Activated CD4-positive, alpha-beta T cell treated with anti-CD3 and anti-CD28 coated beads for 24 hours (primary cell): Measurements from ENCODE around the gene COG7.
"Not testable (repeated sequence)": the region's sequence is repeated elsewhere in the genome, so short reads cannot be mapped to it uniquely, and the experiment has no call there.

Experiments used
- DNase-seq, 2 donors: peaks; one replicate each; pipeline ENCODE4 v3.0.0-alpha.2; 2020; ENCODE audit warnings: low read depth in 2 of 2

The COG7 gene

DNA sequence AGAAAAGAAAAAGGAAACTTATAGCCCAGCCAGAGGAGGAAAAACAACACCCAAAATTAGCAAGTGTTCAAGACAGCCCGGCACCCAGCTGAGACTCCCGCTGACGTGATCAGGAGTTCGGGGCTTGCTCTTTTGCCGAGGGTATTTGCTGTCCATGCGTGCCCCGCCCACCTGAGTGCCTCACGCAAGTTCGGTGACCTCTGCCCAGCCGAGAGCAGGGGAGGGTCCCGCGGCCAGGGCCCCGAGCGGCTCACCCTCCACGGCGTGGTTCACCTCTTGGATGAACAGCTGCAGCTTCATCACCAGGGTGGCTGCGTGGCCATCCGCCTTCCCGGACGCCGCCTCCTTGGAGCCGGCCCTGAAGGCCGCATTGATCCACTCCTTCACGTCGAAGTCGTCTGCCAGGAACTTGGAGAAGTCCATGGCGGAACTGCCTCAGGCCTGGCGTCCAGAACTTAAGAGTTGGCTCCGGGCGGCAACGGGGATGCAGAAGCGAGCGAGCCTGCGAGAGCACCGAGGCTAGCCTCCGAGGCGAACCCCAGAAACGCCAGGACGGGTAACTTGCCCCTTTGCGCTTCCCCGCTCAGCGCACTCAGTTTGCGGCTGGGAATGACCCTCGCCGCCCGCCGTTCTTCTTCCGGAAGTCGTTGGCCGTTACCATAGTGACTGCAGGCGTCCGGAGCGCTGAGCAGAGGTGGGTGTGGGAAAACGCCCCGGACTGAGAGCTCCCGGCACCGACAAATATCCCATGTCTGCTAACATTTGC lies at the start of gene COG7:
Gene COG7, minus strand, starts transcription at position 618 of the 766 bp plus-strand sequence. Its CDS starts 195 bp downstream, at position 423.
- DNase-seq: peak; percentile 72 to 75

DNA sequence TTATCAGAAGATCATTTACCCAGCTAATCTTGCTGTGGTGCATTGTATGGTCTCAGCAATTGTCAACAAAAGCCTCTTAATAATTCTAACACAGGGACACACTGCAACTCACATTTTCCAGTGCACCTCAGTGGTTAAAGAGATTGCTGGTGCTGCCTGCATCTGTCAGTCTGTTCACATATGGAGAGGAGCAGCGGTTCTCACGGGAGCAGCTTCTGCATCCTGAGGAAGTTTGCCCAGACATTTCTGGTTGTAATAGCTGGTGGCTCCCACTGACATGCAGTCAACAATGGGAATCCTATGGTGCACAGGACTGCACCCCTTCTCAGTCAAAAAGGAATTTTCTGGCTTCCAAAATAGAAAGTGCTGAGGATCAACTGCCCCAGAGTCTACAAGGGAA lies 49.5 kb upstream of the COG7 start:
- DNase-seq: no peak

DNA sequence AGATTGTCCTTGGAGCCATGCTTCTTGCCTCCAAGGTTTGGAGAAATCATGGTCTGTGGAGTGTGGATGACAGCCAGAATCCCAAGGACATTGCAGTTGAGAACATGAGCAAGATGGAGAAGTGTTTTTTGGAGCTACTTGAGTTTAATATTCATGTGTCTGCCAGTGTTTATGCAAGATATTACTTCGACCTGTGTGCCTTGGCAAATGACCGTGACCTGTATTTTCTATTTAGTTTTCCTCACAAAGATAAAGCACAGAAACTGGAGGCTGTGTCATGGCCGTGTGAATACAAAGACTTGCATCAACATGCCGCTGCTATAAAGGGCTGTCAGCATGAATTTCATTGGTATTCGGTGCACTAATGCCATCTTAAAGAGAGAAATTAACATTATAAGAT lies 48.3 kb upstream of the COG7 start:
- no peak for DNase-seq

DNA sequence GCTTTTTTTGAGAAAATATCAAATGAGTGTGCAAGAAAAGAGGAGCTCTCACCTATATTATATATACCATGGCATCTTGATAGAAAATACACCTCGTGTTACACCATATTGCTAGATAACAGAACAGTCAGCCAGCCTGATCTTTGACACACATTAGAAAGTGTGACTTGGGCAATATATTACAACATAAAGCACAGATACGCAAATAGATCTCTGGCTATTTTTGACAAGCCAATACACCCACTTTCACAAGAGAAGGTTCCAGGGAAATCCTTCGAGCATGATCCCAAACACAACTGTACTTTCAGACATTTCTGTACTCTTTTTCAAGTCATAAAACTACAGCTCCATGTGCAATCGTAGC lies 47.9 kb upstream of the COG7 start:
- DNase-seq: no peak

DNA sequence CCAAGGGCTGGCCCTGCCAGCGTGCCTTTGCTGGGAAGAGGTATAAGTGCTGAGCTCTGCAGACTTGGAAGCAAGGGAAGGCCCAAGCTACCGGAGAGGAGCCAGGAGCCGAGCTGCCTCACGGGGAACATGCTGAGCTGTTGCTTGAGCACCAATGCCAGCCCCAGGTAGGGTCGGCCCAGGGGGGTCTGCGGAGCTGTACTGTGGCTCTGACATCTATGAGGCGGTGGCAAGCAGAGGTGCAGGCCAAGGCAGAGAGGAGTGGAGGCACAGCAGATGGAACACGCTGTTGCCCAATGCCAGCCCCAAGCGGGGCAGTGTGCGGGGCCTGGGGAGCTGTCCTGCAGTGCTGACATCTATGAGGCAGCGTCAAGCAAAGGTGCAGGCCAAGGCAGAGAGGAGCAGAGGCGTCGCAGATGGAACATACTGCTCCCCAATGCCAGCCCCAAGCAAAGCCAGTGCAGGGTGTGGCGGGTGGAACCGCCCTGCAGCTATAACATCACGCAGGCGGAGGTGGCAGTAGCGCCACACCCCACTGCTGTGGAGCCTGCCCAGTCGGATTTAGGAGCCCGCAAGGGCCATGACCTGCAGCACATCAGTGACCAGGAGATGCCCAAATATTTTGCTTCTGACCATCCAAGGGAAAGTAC lies 47.3 kb upstream of the COG7 start:
- no peak for DNase-seq

DNA sequence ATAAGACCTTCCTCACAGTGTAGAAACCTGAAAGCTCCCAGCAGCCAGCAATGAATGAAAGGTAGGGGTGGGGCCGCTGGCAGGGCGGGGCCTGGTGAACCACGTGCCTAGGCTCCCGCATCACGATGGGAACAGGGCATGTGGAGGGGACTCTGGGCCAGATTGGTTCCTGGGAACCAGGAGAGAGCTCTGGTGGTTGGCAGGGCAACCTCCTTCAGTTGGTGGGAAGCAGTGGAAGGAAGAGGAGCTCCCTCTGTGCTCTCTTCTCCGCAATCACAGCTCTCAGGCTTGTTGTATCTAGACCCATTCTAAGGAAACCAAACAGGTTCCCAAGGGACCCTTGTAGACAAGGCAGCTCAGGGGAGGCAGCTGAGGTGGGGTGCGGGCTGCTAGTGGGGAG lies 46.8 kb upstream of the COG7 start:
- no peak for DNase-seq

DNA sequence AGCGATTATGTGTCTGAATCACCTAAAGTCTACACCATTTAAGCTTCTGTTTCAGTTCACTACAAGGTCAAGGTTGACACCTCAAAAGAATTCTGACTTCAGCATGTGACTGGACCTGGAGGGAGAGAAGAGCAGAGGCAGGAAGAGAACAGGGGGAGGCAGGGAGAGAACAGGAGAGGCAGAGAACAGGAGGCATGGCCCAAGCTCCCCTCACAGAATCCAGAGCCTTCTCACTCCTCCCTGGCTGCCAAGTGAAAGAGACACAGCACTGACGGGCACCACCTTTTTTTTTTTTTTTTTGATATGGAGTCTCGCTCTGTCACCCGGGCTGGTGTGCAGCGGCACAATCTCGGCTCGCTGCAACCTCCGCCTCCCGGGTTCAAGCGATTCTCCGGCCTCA lies 45.9 kb upstream of the COG7 start:
- no peak for DNase-seq

DNA sequence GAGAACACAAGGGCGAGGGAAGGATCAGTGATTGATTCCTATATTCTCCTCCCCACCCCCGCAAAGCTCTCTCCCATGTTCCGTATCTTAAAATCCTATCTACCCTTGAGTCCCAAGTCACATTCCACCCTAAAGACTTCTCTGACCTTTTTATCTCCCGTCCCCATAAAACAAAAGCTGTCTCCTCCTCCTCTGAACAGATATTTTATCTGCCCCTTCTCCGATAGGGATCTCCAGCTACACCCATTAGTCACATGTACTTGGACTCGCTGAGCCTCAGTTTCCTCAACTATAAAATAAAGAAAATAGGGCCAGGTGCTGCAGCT lies 44.5 kb upstream of the COG7 start:
- DNase-seq: no peak

DNA sequence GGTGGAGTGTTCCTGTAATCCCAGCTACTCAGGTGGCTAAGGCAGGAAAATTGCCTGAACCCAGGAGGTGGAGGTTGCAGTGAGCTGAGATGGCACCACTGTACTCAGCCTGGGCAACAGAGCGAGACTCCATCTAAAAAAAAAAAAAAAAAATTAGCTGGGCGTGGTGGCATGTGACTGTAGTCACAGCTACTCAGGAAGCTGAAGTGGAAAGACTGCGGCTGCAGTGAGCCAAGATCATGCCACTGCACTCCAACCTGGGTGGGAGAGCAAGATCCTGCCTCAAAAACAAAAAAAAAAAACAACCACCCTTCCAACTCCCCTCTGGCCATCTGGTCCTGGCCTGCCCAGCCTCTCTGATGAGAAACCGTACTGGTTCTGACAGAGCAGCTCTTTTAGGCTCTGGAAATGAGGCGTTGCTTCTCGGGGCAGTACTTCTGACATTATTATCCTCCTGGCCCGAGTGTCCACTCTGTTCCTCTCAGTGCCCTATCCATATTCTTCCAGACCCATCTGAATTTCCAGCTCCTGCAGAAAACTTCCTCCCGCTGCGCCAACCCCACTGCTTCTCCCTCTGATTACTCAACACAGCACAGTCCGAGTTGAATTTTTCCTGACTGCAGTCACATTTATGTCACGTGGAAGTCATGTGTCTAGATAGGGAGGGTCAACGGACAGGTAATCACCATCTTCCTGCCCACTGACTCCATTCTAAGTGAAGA lies 44.0 kb upstream of the COG7 start:
- DNase-seq: no peak

DNA sequence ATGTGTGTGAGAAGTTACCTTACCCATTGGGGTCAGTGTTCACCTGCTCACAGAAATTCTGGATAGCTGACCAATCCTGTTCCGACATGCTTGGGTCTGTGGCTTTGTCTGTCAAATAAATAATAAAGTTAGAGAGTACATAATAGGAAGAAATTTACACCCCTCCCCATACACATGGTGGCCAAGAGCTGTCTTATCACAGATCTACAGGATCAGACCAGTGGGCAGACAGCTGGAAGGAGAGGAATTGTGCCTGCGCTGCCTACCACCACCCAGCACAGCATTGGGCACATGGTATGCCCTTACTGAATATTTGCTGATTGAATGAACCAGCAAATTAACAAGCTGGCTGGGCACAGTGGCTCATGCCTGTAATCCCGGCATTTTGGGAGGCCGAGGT lies 42.7 kb upstream of the COG7 start:
- no peak for DNase-seq

DNA sequence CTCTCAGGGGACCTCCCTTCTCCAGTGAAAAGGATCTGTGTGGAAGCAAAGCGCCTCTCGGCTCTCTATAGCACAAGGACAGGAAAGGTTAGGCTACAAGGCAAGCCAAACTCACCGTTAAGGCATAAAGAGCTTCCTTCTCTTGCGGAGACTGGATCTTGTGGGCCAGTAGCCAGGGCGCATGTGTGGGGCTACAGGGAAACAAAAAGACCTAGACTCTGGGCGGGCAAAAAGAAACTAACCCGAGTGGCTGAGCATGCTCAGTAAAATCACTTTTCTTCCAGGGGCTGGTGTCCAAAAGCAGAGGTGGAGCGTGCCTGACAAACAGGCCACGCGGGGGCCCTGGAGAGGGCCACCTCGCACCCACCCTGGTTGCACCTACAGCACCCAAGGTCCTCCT lies 41.2 kb upstream of the COG7 start:
- DNase-seq: no peak

DNA sequence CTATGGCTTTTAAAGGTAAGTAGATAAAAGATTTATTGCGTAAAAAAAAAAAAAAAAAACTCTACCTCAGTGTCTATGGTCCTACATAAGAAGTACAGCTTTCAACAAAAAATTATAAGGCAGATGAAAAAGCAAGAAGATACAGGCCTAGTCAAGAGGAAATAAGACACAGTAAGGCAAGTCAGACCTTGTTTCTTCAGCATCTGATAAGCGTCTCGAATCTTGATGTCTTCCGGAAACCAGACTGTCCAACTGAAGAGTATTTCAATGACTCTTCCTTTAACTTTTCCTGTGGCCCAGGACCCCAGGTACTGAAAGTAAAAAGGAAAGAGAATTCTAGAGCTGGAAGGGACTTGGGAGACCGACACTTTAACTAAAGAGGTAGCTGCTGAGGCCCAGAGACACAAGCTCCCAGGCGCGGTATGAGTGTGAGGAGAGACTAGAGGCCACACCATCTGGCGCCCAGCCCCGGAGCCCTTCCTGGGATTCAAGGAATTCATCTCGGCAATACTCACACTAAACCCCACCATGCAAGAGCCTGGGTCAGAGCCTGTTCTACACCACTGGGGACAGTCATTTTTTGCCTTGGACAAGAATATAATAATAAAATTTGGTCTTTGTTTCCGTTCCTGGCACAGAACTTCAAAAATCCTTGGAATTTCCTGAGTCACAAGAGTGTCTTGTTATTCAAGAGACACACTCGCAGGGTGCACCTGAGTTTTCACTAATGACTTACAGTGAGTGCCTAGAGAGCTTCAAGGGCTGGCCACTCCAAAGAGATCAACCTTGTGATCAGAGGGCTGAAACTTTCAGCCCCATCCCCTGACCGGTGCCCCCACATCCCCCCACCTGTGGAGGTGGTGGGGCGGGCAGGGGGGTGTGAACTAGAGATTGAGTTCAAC lies 38.8 kb upstream of the COG7 start:
- no peak for DNase-seq

DNA sequence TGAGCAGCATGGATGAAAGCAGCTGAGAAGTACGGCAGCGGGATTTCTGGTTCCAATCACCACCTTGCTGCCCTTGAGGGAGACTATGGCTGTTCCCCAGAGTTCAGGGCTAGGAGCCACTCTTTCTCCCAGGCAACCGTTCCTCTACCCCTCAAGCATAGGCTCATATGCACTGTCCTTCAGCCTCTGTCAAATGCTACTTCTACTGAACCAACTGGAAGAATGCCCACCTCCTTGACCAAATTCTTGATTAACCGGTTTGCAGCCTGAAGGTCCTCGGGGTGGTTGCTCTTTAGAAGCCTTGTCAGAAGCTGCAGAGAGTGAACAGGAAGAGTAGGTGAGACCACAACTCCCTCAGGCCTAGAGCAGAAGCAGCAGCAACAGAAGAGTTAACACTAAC lies 33.5 kb upstream of the COG7 start:
- DNase-seq: no peak

DNA sequence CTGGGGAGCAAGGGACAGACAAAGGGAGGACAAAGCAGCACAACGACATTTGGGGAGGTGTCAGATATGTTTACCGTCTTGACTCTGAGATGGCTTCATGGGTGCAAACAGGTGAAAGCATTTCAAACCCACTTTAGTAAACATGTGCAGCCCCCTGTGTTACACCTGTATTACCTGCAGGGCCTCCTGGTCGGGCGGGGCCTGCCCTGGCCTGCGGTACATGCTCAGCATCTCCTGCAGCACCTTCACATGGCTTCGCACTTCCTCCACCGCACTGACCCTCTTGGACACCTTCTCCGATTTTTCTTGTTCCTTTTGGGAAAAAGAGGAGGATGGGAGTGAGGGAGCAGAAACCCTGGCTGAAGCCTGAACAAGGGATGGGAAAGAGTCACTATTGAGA lies 32.9 kb upstream of the COG7 start:
- no peak for DNase-seq

DNA sequence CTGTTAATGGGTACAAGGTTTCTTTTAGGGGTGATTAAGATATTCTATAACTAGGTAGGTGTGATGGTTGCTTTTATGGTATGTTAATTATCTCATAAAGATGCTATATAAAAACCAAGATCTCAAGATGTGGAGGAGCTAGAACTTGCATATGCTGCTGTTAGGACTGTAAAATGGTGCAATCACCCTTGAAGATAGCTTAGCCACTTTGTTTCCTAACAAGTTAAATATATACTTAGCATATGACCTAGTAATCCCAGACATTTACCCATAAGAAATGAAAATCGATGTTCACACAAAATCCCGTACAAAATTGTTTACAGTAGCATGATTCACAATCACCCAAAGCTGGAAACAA lies 32.2 kb upstream of the COG7 start:
- DNase-seq: no peak

DNA sequence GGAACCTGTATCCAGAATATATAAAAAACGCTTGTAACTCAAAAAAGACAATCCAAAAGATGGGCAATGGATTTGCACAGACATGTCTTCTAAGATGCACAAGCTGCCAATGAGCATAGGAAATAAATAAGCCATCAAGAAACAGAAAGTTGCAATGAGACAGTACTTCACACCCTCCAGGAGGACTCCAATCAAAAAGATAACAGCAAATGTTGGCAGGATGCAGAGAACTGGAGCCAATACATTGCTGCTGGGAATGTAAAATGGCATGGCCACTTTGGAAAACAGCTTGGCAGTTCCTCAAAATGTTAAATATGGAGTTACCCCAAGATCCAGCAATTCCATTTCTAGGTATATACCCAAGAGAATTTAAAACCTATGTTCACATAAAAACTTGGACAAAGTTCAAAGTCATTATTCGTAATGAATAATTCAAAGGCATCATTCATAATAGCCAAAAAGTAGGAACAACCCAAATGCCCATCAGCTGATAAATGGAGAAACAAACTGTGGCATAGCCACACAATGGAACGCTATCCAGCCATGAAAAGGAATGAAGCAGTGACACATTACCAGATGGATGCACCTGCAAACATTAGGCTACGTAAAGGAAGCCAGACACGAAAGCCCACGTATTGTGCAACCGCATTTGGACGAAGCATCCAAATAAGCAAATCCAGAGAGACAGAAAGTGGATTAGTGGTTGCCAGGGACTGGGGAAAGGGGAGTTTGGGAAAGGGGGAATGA lies 31.7 kb upstream of the COG7 start:
- no peak for DNase-seq

DNA sequence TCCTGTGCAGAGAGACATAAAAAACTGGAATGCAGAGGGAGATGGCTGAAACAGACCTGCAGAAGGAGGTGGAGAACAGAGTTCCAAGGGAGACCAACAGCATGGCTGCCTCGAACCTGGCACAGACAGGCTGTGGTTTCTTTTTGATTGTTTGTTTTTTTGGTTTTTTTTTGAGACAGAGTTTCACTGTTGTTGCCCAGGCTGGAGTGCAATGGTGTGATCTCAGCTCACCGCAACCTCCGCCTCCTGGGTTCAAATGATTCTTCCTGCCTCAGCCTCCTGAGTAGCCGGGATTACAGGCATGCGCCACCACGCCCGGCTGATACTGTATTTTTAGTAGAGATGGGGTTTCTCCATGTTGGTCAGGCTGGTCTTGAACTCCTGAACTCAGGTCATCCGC lies 30.5 kb upstream of the COG7 start:
- DNase-seq: not testable (repeated sequence)

DNA sequence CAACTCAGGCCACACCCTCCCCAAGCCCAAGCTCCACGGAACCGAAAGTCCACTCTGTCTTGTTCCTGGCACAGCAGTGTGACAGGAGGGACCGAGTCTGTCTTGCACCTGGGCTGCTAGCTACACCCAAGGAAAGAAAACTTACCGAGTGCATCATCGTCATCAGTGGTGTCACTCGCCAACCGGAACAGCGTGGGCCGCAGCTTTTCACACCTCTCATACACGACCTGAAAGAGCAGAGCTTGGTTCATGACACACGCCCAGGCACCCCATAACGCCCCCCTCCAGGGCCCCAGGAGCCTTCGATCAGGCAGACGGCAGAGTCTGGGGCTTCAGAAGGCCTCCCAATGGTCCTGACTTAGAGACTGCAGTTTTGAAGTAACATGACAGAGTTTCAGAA lies 29.8 kb upstream of the COG7 start:
- no peak for DNase-seq

DNA sequence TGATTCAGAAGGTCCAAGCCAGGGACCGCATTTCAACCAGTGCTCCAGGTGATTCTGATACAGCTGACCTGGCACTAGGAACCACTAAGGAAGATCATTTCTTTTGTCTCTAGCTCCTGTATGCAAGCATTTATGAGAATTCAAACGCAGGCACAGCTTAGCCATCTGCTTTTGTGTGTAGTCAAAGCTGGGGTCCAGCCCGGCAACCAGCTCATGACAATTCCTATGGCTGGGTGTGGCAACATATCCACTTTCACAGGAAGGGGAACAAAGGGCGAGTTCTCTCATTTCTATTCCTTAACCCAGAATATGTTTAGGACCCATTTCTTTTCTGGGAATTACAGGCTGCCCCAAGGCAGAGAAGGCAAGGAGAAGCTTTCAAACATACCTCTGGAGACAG lies 27.3 kb upstream of the COG7 start:
- no peak for DNase-seq

DNA sequence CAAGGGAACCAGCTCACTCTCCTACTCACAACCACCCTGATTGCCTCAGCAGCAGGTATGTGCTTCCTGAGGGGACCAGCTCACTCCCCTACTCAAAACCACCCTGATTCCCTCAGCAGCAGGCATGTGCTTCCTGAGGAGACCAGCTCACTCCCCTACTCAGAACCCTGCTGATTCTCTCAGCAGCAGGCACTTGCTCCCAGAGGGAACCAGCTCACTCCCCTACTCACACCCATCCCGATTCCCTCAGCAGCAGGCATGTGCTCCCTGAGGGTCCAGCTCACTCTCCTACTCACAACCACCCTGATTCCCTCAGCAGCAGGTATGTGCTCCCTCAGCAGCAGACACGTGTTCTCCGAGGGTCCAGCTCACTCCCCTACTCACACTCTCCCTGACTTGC lies 26.1 kb upstream of the COG7 start:
- no peak for DNase-seq

DNA sequence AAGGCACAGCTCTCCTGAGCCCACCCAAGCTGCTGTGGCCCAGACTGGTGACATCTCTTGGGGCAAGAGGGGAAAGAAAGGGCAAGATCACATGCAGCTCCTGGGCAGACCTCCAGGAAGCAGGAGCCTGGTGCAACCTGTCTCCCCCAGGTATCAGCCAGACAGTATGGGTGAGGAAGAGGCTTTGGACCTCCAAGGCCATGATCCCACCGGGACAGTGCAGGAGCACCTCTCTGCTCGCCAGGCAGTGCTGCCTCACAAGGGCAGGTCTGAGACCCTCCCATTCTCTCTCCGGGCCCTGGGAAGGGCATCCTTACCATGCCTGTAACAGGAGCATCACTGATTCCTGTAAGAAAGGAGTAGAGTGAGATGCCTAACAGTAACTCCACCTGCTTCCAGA lies 25.6 kb upstream of the COG7 start:
- DNase-seq: no peak

DNA sequence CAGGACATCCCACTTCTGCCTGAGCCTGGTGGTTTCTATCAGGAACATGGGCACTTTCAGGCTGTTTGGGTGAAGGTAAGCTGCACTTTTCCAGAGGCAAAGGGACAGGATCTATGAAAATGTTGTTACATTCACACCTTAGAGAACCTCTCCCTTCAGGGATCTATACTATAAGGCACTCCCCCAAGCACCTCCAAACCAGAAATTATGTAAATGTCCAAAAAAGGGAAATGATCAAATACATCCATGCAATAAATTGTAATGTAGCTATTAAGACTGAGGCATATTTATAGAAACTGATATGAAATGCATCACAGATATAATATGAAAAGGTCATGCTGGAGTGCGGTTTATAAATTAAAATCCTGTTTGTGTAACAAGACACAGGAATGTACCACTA lies 23.3 kb upstream of the COG7 start:
- no peak for DNase-seq
